WTC11 (cell line): ENCODE measurements around the gene MED19. TPM values are rescaled to one million over a fixed set of nuclear protein-coding genes. Genes with fewer than 3 reads are reported as not detected.

Experiments used
- ATAC-seq: fragments of 200-7000 bp; cut with Tn5 transposase; 2 replicates; pipeline ENCODE4 v1.10.0; 2021; ENCODE audit warnings: mild to moderate bottlenecking, moderate library complexity
- CTCF ChIA-PET: fragments of 300-600 bp; sonication (Branson Sonifier 250); formaldehyde crosslinking; loops from one replicate; lab custom pipeline; 2021; ENCODE audit warnings: antibody characterized with exemption; lab: Charles Lee
- POLR2A ChIA-PET: fragments of 350-600 bp; sonication (Branson Sonifier 250); formaldehyde crosslinking; loops from one replicate; lab custom pipeline; 2021; ENCODE audit warnings: antibody characterized with exemption; lab: Charles Lee
- DNase-seq: peaks from one replicate; pipeline ENCODE4 v3.0.0; 2021; ENCODE audit warnings: low spot score
- H3K27ac Mint-ChIP-seq: 2 replicates; pipeline ENCODE4 v1.8.0; 2021; ENCODE audit warnings: mixed read lengths
- H3K27me3 Mint-ChIP-seq: 2 replicates; pipeline ENCODE4 v1.8.0; 2021; ENCODE audit warnings: low read depth, mild to moderate bottlenecking, moderate library complexity, mixed read lengths
- H3K36me3 Mint-ChIP-seq: 2 replicates; pipeline ENCODE4 v1.8.0; 2021; ENCODE audit warnings: mixed read lengths
- H3K4me1 Mint-ChIP-seq: 2 replicates; pipeline ENCODE4 v1.8.0; 2022; ENCODE audit warnings: mixed read lengths
- H3K4me3 Mint-ChIP-seq: 2 replicates; pipeline ENCODE4 v1.8.0; 2021; ENCODE audit warnings: mild to moderate bottlenecking, moderate library complexity, mixed read lengths
- H3K9me3 Mint-ChIP-seq: 2 replicates; pipeline ENCODE4 v1.8.0; 2021; ENCODE audit warnings: mixed read lengths
- ARID4B ChIP-seq: sonication (generic); formaldehyde crosslinking; IDR thresholded peaks from 2 replicates; pipeline ENCODE4 v1.8.0; 2023; ENCODE audit warnings: missing genetic modification reagents, mild to moderate bottlenecking, borderline replicate concordance
- ATF1 ChIP-seq: sonication (generic); formaldehyde crosslinking; IDR thresholded peaks from 2 replicates; pipeline ENCODE4 v1.8.1; 2023; ENCODE audit warnings: mild to moderate bottlenecking, moderate library complexity, missing genetic modification reagents
- CTCF ChIP-seq: fragments of 200-600 bp; IDR thresholded peaks from 2 replicates; pipeline ENCODE4 v1.8.0; 2022; ENCODE audit warnings: antibody characterized with exemption
- ELF4 ChIP-seq: sonication (generic); formaldehyde crosslinking; IDR thresholded peaks from 2 replicates; pipeline ENCODE4 v1.8.1; 2022; ENCODE audit warnings: low read depth, mild to moderate bottlenecking, moderate library complexity, missing genetic modification reagents
- GRHL2 ChIP-seq: fragments of 250-450 bp; sonication (Bioruptor Pico); IDR thresholded peaks from 2 replicates; pipeline ENCODE4 v1.8.0; 2022; ENCODE audit warnings: mild to moderate bottlenecking, moderate library complexity; ENCODE audit not compliant: insufficient replicate concordance, severe bottlenecking
- HMGXB4 ChIP-seq: sonication (generic); formaldehyde crosslinking; IDR thresholded peaks from 2 replicates; pipeline ENCODE4 v1.8.1; 2023; ENCODE audit warnings: mild to moderate bottlenecking, moderate library complexity, missing genetic modification reagents
- KAT7 ChIP-seq: sonication (generic); formaldehyde crosslinking; IDR thresholded peaks from 2 replicates; pipeline ENCODE4 v1.8.1; 2023; ENCODE audit warnings: missing genetic modification reagents, mild to moderate bottlenecking, borderline replicate concordance
- MXD4 ChIP-seq: fragments of 250-450 bp; sonication (Bioruptor Pico); IDR thresholded peaks from 2 replicates; pipeline ENCODE4 v1.8.0; 2021; ENCODE audit warnings: mild to moderate bottlenecking, moderate library complexity, borderline replicate concordance
- SMAD4 ChIP-seq: sonication (generic); formaldehyde crosslinking; IDR thresholded peaks from 2 replicates; pipeline ENCODE4 v1.8.0; 2022; ENCODE audit warnings: mild to moderate bottlenecking, missing genetic modification reagents
- ZNF138 ChIP-seq: sonication (generic); formaldehyde crosslinking; conservative IDR thresholded peaks from 2 replicates; pipeline ENCODE4 v1.8.1; 2022; ENCODE audit warnings: mild to moderate bottlenecking, moderate library complexity, missing genetic modification reagents
- ZNF219 ChIP-seq: sonication (generic); formaldehyde crosslinking; IDR thresholded peaks from 2 replicates; pipeline ENCODE4 v1.8.0; 2023; ENCODE audit warnings: missing genetic modification reagents, mild to moderate bottlenecking, borderline replicate concordance
- ZNF232 ChIP-seq: sonication (generic); formaldehyde crosslinking; IDR thresholded peaks from 2 replicates; pipeline ENCODE4 v1.8.0; 2022; ENCODE audit warnings: mild to moderate bottlenecking, missing genetic modification reagents
- ZNF425 ChIP-seq: fragments of 250-450 bp; sonication (Bioruptor Pico); conservative IDR thresholded peaks from 2 replicates; pipeline ENCODE4 v1.9.0; 2021; ENCODE audit warnings: mild to moderate bottlenecking
- ZNF671 ChIP-seq: fragments of 250-450 bp; sonication (Bioruptor Pico); IDR thresholded peaks from 2 replicates; pipeline ENCODE4 v1.8.0; 2021; ENCODE audit warnings: mild to moderate bottlenecking
- total RNA-seq: library from RNA; stranded (reverse); gene quantifications from 3 replicates; pipeline ENCODE4 v1.2.3, GENCODE V29; 2021
- TF ChIP-seq, protein P1 (sequence below): sonication (generic); formaldehyde crosslinking; IDR thresholded peaks from 2 replicates; pipeline ENCODE4 v1.8.1; 2022; ENCODE audit warnings: low read depth, mild to moderate bottlenecking, moderate library complexity, missing genetic modification reagents, borderline replicate concordance
- TF ChIP-seq, protein P2 (sequence below): sonication (generic); formaldehyde crosslinking; IDR thresholded peaks from 2 replicates; pipeline ENCODE4 v1.8.0; 2022; ENCODE audit warnings: mild to moderate bottlenecking, missing genetic modification reagents
- TF ChIP-seq, protein P3 (sequence below): sonication (generic); formaldehyde crosslinking; IDR thresholded peaks from 2 replicates; pipeline ENCODE4 v1.8.1; 2022; ENCODE audit warnings: missing genetic modification reagents, borderline replicate concordance

The MED19 gene
- total RNA-seq, 1 experiment from 2014 or later: 19.1 TPM

DNA sequence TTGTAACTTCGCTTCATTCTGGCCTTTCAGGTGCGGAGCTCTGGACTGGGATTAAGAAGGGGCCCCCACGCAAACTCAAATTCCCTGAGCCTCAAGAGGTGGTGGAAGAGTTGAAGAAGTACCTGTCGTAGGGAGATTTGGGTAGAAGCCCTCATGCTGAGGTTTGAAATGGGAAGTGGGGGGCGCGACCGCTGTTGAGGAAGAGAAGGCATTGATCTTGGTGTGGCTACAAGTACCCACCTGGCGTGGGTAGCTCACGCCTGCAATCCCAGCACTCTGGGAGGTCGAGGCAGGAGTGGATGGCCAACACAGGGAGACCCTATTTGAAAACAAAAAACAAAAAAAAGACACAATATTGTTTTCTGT lies 30.1 kb upstream of the MED19 start:
- no peak for TF ChIP-seq HMGXB4 (CRISPR knock-in tag)
- no peak for TF ChIP-seq SMAD4 (CRISPR knock-in tag)
- TF ChIP-seq ZNF425 (CRISPR knock-in tag): no peak
- no peak for TF ChIP-seq ZNF232 (CRISPR knock-in tag)
- TF ChIP-seq ZNF671 (CRISPR knock-in tag): no peak
- TF ChIP-seq ZNF138 (CRISPR knock-in tag): no peak
- no peak for TF ChIP-seq ATF1 (CRISPR knock-in tag)
- no peak for TF ChIP-seq KAT7 (CRISPR knock-in tag)
- TF ChIP-seq CTCF: no peak
- TF ChIP-seq MXD4 (CRISPR knock-in tag): no peak
- no peak for TF ChIP-seq ZNF219 (CRISPR knock-in tag)
- TF ChIP-seq GRHL2 (CRISPR knock-in tag): no peak
- Mint-ChIP-seq H3K9me3 (no peaks in the 10 kb centered on the region), H3K27me3 (no peaks in the 10 kb centered on the region), H3K4me3 (peak overlapping the region; percentile 94), H3K4me1 (peaks cover 15% of the 10 kb centered on the region), H3K27ac (peak overlapping the region; percentile 85), H3K36me3 (peaks cover 49% of the 10 kb centered on the region)
- CTCF ChIA-PET: interaction anchor here (0.9 to 1.9 kb wide), 3 partner anchors 10 to 59 kb away, joined by 4 to 14 read pairs (median 7); partner anchors contain the start of gene BTBD18
- POLR2A ChIA-PET: interaction anchor here (0.5 to 2.6 kb wide), 11 partner anchors 20 to 318 kb away, joined by 3 to 22 read pairs (median 3); partner anchors contain the start of genes CTNND1, MED19 and TMX2
- ATAC-seq (no peak), DNase-seq (no peak)

DNA sequence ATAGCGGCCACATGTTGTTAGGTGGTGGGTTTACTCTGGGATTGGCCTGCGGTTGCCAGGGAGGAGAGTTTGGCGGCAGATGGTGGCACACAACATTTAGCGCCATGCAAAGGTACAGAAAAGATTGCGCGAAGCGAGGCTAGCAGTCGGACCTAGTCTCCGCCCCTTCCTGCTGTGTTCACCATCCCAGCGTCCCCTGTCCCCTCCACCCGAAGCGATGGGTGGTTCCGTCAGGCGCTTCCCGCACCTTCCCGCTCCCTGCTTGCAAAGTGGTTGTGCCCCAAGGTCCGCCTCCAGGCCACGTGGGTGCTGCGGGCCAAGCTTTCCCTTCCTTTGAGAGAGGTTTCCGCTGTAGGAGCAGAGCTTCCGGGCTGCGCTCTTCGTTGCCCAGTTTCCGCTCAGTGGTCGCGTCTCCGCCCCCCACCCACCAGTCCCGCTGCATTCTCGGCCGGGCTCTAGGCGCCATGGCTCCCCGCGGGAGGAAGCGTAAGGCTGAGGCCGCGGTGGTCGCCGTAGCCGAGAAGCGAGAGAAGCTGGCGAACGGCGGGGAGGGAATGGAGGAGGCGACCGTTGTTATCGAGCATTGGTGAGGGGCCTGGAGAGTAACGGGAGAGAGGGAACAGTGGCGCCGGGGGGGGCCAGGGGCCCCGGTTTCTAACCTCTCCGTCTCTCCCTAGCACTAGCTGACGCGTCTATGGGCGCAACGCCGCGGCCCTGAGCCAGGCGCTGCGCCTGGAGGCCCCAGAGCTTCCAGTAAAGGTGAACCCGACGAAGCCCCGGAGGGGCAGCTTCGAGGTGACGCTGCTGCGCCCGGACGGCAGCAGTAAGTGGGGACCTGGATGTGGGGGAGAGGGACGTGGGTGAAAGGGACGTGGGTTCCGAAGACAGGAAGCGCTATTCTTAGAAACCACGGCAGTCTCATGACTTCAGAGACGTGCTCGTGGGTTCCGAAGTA lies 29.4 kb upstream of the MED19 start, which contains the start of gene SELENOH:
SELENOH (plus strand) TSS at position 360 of the 955 bp plus-strand sequence; CDS start at position 465, 105 bp downstream.
- Mint-ChIP-seq H3K27ac (peak within 1 kb of the TSS; percentile 97), H3K36me3 (peaks cover 49% of the 10 kb centered on the region), H3K27me3 (no peaks in the 10 kb centered on the region), H3K4me3 (peak within 1 kb of the TSS; percentile 94), H3K4me1 (peaks cover 15% of the 10 kb centered on the region), H3K9me3 (no peaks in the 10 kb centered on the region)
- ChIA-PET POLR2A (interaction anchor here (0.6 to 2.6 kb wide), 20 partner anchors 10 to 319 kb away, joined by 3 to 22 read pairs (median 4); partner anchors contain the start of genes CTNND1, MED19 and TMX2), CTCF (interaction anchor here (0.9 to 1.9 kb wide), 3 partner anchors 10 to 59 kb away, joined by 4 to 14 read pairs (median 7); partner anchors contain the start of gene BTBD18)
- ATAC-seq (peak; percentile 96), DNase-seq (peak; percentile 98)
- TF ChIP-seq, protein P1, sequence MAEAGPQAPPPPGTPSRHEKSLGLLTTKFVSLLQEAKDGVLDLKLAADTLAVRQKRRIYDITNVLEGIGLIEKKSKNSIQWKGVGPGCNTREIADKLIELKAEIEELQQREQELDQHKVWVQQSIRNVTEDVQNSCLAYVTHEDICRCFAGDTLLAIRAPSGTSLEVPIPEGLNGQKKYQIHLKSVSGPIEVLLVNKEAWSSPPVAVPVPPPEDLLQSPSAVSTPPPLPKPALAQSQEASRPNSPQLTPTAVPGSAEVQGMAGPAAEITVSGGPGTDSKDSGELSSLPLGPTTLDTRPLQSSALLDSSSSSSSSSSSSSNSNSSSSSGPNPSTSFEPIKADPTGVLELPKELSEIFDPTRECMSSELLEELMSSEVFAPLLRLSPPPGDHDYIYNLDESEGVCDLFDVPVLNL (CRISPR knock-in tag): peak; percentile 92
- TF ChIP-seq, protein P2, sequence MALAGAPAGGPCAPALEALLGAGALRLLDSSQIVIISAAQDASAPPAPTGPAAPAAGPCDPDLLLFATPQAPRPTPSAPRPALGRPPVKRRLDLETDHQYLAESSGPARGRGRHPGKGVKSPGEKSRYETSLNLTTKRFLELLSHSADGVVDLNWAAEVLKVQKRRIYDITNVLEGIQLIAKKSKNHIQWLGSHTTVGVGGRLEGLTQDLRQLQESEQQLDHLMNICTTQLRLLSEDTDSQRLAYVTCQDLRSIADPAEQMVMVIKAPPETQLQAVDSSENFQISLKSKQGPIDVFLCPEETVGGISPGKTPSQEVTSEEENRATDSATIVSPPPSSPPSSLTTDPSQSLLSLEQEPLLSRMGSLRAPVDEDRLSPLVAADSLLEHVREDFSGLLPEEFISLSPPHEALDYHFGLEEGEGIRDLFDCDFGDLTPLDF (CRISPR knock-in tag): no peak
- TF ChIP-seq ARID4B (CRISPR knock-in tag) (peak; percentile 85; the same call in 1 of the 2 replicates), ELF4 (no peak)
- TF ChIP-seq, protein P3, sequence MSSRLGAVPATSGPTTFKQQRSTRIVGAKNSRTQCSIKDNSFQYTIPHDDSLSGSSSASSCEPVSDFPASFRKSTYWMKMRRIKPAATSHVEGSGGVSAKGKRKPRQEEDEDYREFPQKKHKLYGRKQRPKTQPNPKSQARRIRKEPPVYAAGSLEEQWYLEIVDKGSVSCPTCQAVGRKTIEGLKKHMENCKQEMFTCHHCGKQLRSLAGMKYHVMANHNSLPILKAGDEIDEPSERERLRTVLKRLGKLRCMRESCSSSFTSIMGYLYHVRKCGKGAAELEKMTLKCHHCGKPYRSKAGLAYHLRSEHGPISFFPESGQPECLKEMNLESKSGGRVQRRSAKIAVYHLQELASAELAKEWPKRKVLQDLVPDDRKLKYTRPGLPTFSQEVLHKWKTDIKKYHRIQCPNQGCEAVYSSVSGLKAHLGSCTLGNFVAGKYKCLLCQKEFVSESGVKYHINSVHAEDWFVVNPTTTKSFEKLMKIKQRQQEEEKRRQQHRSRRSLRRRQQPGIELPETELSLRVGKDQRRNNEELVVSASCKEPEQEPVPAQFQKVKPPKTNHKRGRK (CRISPR knock-in tag): no peak
